Measurements from ENCODE around the gene C14orf180.

Gene C14orf180

DNA sequence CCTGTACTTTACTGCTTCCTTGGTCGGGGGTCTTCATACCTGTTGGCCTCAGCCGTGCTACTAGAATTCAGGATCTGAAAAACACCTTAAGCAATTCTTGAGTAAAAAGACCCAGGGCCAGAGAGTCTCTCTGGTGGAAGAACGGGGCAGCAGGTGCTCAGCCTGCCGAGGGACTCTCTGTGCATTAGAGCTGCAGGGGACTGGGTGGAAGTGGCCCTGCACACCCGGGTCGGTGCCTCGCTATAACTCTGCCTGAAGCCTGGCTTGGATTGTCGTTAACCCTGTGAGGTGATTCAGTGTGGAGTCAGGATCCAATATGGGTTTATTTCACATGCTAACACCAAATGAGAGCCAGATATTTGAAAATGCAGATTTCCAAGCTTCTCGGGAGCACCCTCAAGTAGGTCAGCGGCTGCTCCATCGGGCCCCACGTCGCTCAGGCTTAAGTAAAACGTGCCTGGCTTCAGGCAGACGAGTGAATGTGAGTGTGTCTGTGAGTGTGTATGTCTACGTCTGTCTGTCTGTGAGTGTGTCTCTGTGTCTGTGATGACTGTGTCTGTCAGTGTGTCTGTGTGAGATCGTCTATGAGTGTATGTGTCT lies 35.1 kb upstream of the C14orf180 start:
- H4K20me1 ChIP-seq = no peaks in the 10 kb centered on the region
- H3K4me1 ChIP-seq = no peaks in the 10 kb centered on the region
- no peaks in the 10 kb centered on the region for H3K36me3 ChIP-seq
- H3K9me3 ChIP-seq = no peaks in the 10 kb centered on the region
- no peak for TF ChIP-seq Cebpa-rat (IDR thresholded peaks at IDR 0.05)
- no peak overlapping the region for H3K27ac ChIP-seq
- no peaks in the 10 kb centered on the region for H3K27me3 ChIP-seq
- H3K4me2 ChIP-seq = no peak overlapping the region
- no peak overlapping the region for H3K9ac ChIP-seq
- H3K4me3 ChIP-seq = no peak overlapping the region

DNA sequence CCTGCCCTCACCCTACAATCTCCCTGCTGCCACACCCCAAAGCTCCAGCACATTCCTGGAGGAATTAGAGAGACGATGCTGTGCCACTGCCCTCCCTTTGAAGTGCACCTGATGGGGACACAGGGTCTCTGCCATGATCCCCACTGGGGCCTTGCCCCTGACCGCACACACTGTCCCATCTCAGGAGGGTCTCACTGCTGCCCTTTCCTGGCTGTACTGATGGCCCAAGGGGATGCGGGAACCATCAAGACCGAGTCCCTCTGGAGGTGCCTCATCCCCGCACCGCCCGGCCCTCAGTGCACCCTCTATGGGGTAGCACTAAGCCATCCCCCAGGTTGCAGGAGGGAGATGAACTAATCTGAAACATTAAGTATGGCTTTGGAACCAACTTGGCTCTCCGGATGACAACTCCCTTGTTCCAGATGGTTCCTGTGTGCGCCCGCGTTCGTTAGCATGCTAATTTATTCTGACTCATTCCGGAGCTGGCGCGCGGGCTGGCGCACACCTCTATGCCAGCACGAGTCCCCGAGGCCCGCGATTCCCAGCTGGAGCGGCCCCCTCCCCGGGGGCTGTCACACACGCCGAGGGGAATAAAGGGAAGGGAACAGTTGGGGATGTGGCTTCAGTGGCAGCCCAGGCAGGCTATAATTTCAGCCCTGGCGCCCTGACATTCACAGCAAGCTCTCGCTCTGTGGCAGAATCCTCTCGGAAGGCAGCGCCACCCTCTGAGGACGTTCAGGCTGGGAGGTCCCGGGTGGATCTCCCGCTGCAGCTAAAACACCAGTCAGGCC lies 34.2 kb upstream of the C14orf180 start:
- H3K4me3 ChIP-seq = no peak overlapping the region
- H3K27me3 ChIP-seq = no peaks in the 10 kb centered on the region
- no peak overlapping the region for H3K27ac ChIP-seq
- H3K36me3 ChIP-seq = no peaks in the 10 kb centered on the region
- H4K20me1 ChIP-seq = no peaks in the 10 kb centered on the region
- no peaks in the 10 kb centered on the region for H3K9me3 ChIP-seq
- H3K9ac ChIP-seq = no peak overlapping the region
- no peaks in the 10 kb centered on the region for H3K4me1 ChIP-seq
- no peak overlapping the region for H3K4me2 ChIP-seq
- TF ChIP-seq Cebpa-rat (IDR thresholded peaks at IDR 0.05) = no peak

DNA sequence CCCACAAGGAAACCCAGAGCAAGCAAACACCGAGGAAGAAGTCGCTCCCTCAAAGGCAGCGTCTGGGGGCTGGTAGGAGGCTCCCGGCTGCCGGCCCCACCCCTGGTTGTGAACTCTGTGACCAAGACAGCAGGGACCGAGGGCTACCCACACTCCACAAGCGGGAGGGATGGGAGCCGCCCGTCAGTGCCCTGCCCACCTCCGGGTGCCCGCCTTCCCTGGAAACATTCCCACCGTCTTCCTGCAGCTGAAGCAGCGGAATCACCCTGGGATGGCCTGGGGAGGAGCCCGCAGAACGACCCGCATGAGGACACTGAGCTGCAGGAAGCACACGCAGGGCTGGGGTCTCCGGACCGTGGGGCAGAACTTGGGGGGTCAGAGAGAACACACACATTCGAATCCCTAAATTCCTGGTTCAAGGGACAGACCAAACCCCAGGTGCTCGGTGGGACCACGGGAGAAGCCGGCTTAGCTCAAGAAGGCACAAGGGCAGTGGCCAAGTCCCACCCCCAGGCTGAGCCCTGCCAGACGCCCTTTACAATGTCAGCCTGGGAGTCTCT lies 33.5 kb upstream of the C14orf180 start:
- no peaks in the 10 kb centered on the region for H3K27me3 ChIP-seq
- no peaks in the 10 kb centered on the region for H4K20me1 ChIP-seq
- H3K4me1 ChIP-seq = peaks cover 2% of the 10 kb centered on the region; the same call in 1 of the 2 replicates
- H3K4me2 ChIP-seq = no peak overlapping the region
- H3K27ac ChIP-seq = no peak overlapping the region
- no peak for TF ChIP-seq Cebpa-rat (IDR thresholded peaks at IDR 0.05)
- no peak overlapping the region for H3K4me3 ChIP-seq
- no peak overlapping the region for H3K9ac ChIP-seq
- no peaks in the 10 kb centered on the region for H3K9me3 ChIP-seq
- no peaks in the 10 kb centered on the region for H3K36me3 ChIP-seq

DNA sequence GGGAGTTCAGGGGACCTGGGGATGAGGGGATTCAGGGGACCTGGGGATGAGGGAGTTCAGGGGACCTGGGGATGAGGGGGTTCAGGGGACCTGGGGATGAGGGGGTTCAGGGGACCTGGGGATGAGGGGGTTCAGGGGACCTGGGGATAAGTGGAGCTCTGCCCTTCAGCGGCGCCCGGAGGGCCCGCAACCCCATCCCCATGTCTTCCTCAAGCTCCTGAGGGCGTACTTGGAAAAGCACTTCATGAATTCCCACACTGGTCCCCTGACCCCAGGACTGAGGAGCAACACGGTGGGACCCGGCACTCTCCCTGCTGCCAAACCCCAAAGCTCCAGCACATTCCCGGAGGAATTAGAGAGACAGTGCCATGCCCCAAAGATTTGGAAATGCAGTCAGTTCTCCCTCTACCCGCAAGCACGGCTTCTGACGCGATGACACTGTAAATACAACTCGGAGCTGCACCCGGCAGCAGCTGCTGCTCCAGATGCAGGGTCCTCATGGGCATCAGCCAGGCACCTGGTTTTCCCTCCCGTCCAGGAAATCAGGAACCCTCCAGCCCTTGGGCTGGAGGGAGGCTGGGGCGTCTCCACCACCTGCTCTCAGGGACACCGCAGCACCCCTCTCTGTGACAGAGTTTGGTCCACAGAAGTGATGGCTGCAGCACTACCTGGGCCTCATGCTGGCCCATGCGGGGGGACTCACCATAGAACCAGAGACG lies 32.8 kb upstream of the C14orf180 start:
- H3K27me3 ChIP-seq = no peaks in the 10 kb centered on the region
- no peak overlapping the region for H3K4me2 ChIP-seq
- H3K4me3 ChIP-seq = no peak overlapping the region
- peaks cover 7% of the 10 kb centered on the region; the same call in 1 of the 2 replicates for H3K4me1 ChIP-seq
- no peak overlapping the region for H3K27ac ChIP-seq
- H3K9ac ChIP-seq = no peak overlapping the region
- H3K9me3 ChIP-seq = no peaks in the 10 kb centered on the region
- no peaks in the 10 kb centered on the region for H4K20me1 ChIP-seq
- H3K36me3 ChIP-seq = no peaks in the 10 kb centered on the region
- no peak for TF ChIP-seq Cebpa-rat (IDR thresholded peaks at IDR 0.05)

DNA sequence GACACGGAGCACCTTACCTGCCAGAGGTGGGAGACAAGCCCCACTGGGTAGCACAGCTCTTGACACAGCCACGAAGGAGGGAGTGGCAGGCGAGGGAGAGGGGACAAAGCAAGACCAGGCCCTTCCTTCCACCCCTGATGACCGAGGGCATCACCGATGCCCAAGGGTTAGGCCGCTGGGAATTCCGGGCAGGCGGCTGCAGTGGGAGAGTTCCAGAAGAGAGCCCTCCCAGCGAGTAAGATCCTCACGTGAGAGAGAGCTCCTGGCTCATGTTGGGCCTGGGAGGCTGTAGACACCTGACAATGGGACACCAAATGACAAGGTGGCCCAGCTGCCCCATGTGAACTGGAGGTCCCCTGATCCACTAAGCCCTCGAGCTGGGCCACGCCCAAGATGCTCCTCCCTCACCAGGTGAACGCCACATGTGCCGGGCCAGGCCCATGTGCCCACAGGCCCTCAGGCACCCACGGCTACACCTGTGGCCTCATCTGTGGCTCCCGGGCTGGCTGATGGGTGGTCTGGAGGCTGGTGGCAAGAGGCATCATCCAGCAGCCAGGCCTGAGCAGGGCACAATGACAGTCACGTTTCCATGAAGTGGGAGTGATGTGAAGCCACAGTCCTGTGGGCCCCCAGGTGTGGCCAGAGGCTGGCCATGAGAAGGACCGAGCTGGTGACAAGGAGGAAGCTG lies 32.1 kb upstream of the C14orf180 start:
- no peaks in the 10 kb centered on the region for H3K27me3 ChIP-seq
- H3K4me3 ChIP-seq = no peak overlapping the region
- H3K27ac ChIP-seq = no peak overlapping the region
- no peaks in the 10 kb centered on the region for H4K20me1 ChIP-seq
- peaks cover 7% of the 10 kb centered on the region; the same call in 1 of the 2 replicates for H3K4me1 ChIP-seq
- H3K4me2 ChIP-seq = no peak overlapping the region
- no peaks in the 10 kb centered on the region for H3K36me3 ChIP-seq
- no peak for TF ChIP-seq Cebpa-rat (IDR thresholded peaks at IDR 0.05)
- H3K9ac ChIP-seq = no peak overlapping the region
- no peaks in the 10 kb centered on the region for H3K9me3 ChIP-seq

DNA sequence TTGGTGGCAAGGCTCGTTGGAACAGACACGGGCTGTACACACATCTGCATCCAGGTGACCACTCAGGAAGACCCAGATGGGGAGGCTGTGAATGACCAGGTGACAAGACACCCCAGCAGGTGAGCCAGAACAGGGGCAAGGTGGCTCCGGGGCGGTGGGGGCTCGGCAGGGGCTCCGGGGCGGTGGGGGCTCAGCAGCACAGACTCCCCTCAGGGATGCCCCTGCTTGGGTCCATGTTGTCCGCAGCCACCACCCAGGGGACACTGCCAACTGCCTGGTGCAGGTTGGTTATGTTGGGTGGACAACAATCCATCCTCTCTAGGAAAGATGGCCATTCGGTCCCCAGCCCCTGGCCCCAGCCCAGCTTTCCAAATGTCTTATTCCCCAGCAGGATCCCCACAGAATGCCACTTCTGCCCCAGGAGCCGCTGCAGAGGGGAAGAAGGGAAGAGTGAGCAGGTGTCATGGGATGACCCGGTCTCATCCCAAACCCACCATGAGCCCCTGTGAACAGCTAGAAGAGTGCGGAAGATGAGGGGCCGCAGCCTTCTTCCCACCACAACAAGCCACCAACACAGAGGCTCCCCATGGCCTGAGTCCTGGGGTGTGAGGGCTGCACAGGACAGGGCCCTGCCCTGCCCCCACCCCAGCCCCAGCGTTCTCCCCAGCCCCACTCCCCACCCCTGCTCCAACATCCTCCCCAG lies 31.4 kb upstream of the C14orf180 start:
- H3K4me1 ChIP-seq = peaks cover 7% of the 10 kb centered on the region; the same call in 1 of the 2 replicates
- no peaks in the 10 kb centered on the region for H3K9me3 ChIP-seq
- no peaks in the 10 kb centered on the region for H3K27me3 ChIP-seq
- no peak overlapping the region for H3K4me2 ChIP-seq
- no peak for TF ChIP-seq Cebpa-rat (IDR thresholded peaks at IDR 0.05)
- no peaks in the 10 kb centered on the region for H3K36me3 ChIP-seq
- H3K27ac ChIP-seq = no peak overlapping the region
- no peak overlapping the region for H3K9ac ChIP-seq
- no peak overlapping the region for H3K4me3 ChIP-seq
- H4K20me1 ChIP-seq = no peaks in the 10 kb centered on the region

DNA sequence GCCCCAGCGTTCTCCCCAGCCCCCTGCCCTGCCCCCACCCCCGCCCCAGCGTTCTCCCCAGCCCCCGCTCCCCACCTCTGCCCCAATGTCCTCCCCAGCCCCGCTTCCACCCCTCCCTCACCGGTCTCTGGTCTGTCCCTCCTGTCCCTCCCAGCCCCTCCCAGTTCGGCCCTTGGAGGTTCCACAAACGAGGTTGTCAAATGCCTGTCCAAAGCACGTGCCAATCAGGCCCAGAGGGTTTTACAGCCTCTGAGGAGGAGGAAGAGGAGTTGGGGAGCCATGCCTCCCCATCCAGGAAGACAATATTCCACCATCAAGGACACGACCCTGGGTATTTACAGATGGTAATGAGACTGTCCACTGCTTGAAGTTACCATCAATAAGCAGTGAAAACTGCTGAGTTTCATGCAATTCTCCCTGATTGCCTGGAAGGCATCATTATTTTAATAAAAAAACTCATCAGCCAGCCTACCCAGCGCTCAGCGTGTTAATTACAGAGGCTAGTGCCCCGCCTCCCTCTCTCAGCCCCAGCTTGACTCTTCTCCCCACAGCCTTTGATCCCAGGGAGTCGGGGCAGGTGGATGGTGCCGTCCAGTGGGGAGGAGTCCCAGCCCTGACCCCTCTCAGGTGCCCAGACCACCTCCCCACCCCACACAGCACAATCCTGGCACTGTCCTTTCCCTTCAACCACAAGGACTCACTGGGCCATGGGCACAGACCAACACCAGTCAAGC lies 30.6 kb upstream of the C14orf180 start:
- H3K4me2 ChIP-seq = no peak overlapping the region

DNA sequence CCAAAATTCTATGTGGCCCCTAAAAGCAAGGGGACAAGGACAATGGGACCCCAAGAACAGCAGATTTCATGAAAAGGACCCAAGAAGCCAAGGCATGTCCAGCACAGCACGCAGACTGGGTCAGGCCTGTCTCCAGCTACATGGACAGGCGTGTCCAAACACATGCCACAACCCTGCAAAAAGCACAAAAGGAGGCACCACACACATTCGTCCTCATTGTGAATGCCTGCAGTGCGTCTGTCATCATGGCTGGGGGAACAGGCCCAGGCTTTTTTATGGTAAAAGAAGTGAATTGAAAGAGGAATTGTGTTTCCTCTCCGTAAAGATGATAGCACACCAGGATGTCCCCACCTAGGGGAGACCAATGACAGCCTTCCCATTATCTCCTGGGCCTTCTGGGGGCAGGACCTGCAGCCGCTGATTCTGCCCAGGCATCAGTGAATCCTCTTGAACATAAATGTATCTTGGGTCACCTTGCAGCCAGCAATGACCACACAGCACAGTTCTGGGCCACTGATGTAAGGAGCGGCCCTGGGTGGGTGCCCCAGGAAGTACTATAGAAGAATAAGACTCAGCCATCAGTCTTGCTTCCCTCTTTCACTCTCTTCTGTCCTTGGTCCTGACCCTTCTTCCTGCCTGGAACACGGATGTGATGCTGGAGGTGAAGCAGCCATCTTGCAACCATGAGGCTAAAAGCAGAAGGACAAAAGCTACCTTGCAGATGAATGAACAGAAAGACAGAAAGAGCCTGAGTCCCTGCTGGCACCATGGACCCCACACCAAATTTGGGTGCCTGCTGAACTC lies 29.8 kb upstream of the C14orf180 start:
- Histone ChIP-seq H3K9ac (no peak overlapping the region), H3K9me3 (no peaks in the 10 kb centered on the region), H3K4me1 (peaks cover 13% of the 10 kb centered on the region; the same call in 1 of the 2 replicates), H3K36me3 (no peaks in the 10 kb centered on the region), H3K4me3 (no peak overlapping the region), H3K4me2 (no peak overlapping the region), H4K20me1 (no peaks in the 10 kb centered on the region), H3K27ac (no peak overlapping the region), H3K27me3 (no peaks in the 10 kb centered on the region)
- no peak for TF ChIP-seq Cebpa-rat (IDR thresholded peaks at IDR 0.05)

More for the DNA sequence above, 30.6 kb upstream of the C14orf180 start:
- Histone ChIP-seq H3K36me3 (no peaks in the 10 kb centered on the region), H3K9ac (no peak overlapping the region), H3K27ac (no peak overlapping the region), H3K4me1 (peaks cover 10% of the 10 kb centered on the region; the same call in 1 of the 2 replicates), H4K20me1 (no peaks in the 10 kb centered on the region), H3K27me3 (no peaks in the 10 kb centered on the region), H3K9me3 (no peaks in the 10 kb centered on the region), H3K4me3 (no peak overlapping the region)
- TF ChIP-seq Cebpa-rat (IDR thresholded peaks at IDR 0.05) = no peak

Measured in BLaER1 (cell line).